ENCODE measurements around the gene LRIG1. TPM values are rescaled to one million over a fixed set of nuclear protein-coding genes. Genes with fewer than 3 reads are reported as not detected.

LRIG1 gene
- total RNA-seq, 1 experiment from 2014 or later = 17.2 TPM

DNA sequence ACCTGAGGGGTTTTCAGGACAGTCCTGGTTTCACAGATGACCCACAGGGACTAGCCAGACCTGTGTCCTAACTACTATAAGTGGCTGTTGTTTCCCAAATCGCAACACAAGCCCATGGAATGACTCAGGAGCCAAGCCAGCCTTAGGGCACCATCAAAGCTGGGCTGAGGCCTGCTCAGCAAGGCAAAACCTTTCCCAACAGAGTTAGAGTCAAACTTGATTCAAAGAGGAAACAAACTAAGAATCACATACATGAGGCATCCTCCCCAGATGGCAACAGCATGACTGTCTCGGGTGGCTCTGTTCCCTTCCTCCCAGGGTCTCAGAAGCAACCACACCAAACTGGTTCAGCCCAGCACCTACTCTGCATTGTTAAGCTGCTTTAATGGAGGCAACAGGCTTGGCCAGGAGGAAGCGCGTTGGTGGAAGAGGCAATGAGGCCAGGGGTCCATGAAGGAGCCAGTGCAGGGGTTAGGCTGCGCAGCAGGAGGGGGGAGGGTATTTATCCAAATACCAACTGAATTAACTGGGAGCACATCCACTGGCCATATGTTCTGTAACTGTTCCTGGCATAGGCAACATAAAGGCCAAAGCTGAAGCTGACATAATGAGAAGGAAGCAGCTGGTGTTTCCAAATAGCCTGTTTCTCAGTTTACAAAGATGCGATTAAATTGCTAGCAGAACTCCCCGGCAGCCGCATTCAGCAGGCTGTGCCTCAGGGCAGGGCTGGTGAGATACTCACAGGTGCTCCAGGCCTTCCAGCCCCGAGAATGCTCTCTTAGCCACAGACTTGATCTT, 102.4 kb downstream of the LRIG1 start:
- no peak overlapping the region for H3K27ac Mint-ChIP-seq (ENCODE audit: low read depth, unreplicated experiment)
- H3K4me3 Mint-ChIP-seq (ENCODE audit: unreplicated experiment) = no peak overlapping the region
- intact Hi-C loops (cut with micrococcal nuclease) = no loop called here
- POLR2A ChIA-PET = no interaction called here
- H3K4me1 Mint-ChIP-seq (ENCODE audit: insufficient read depth, unreplicated experiment) = peaks cover 6% of the 10 kb centered on the region
- peaks cover 34% of the 10 kb centered on the region for H3K36me3 Mint-ChIP-seq (ENCODE audit: insufficient read depth, unreplicated experiment)
- H3K9me3 Mint-ChIP-seq (ENCODE audit: unreplicated experiment) = no peaks in the 10 kb centered on the region
- TF ChIP-seq, protein P1, sequence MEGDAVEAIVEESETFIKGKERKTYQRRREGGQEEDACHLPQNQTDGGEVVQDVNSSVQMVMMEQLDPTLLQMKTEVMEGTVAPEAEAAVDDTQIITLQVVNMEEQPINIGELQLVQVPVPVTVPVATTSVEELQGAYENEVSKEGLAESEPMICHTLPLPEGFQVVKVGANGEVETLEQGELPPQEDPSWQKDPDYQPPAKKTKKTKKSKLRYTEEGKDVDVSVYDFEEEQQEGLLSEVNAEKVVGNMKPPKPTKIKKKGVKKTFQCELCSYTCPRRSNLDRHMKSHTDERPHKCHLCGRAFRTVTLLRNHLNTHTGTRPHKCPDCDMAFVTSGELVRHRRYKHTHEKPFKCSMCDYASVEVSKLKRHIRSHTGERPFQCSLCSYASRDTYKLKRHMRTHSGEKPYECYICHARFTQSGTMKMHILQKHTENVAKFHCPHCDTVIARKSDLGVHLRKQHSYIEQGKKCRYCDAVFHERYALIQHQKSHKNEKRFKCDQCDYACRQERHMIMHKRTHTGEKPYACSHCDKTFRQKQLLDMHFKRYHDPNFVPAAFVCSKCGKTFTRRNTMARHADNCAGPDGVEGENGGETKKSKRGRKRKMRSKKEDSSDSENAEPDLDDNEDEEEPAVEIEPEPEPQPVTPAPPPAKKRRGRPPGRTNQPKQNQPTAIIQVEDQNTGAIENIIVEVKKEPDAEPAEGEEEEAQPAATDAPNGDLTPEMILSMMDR (IDR thresholded peaks at IDR 0.05; ENCODE audit: unreplicated experiment) = no peak
- H3K27me3 Mint-ChIP-seq (ENCODE audit: insufficient read depth, unreplicated experiment) = no peaks in the 10 kb centered on the region
- DNase-seq (ENCODE audit: unreplicated experiment) = peak; percentile 25
- BruUV-seq (replicated peaks) = no TSS peak
- CTCF ChIA-PET = interaction anchor here (0.6 to 3.6 kb wide), 7 partner anchors 10 to 424 kb away, joined by 3 to 37 read pairs (median 4); partner anchors contain the start of gene LRIG1

DNA sequence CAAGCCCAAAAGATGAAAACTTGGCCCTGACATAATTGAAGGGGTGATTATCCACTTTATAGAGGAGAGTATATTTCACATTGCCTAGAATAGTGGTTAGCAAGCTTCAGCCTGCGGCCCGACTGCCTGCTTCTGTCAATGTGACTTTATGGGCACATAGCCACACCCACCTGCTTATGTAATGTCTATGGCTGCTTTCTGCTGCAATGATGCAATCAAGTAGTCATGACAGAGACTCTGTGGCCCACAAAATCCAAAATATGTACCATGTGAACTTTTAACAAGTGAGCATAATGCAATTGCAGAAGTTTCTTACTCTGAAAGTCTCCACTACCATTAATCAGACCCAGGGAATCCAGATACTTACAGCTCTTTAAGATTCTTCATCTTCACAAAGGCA, 103.1 kb downstream of the LRIG1 start:
- intact Hi-C loops (cut with micrococcal nuclease) = no loop called here
- H3K27me3 Mint-ChIP-seq (ENCODE audit: insufficient read depth, unreplicated experiment) = no peaks in the 10 kb centered on the region
- peaks cover 6% of the 10 kb centered on the region for H3K4me1 Mint-ChIP-seq (ENCODE audit: insufficient read depth, unreplicated experiment)
- H3K9me3 Mint-ChIP-seq (ENCODE audit: unreplicated experiment) = no peaks in the 10 kb centered on the region
- peaks cover 41% of the 10 kb centered on the region for H3K36me3 Mint-ChIP-seq (ENCODE audit: insufficient read depth, unreplicated experiment)
- no peak overlapping the region for H3K4me3 Mint-ChIP-seq (ENCODE audit: unreplicated experiment)
- peak; percentile 29 for DNase-seq (ENCODE audit: unreplicated experiment)
- BruUV-seq (replicated peaks) = no TSS peak
- no peak overlapping the region for H3K27ac Mint-ChIP-seq (ENCODE audit: low read depth, unreplicated experiment)
- TF ChIP-seq, protein P1 (IDR thresholded peaks at IDR 0.05; ENCODE audit: unreplicated experiment) = no peak
- POLR2A ChIA-PET = no interaction called here
- CTCF ChIA-PET = interaction anchor here (0.7 to 3.6 kb wide), 5 partner anchors 10 to 425 kb away, joined by 3 to 37 read pairs (median 5); no protein-coding TSS in a partner anchor

DNA sequence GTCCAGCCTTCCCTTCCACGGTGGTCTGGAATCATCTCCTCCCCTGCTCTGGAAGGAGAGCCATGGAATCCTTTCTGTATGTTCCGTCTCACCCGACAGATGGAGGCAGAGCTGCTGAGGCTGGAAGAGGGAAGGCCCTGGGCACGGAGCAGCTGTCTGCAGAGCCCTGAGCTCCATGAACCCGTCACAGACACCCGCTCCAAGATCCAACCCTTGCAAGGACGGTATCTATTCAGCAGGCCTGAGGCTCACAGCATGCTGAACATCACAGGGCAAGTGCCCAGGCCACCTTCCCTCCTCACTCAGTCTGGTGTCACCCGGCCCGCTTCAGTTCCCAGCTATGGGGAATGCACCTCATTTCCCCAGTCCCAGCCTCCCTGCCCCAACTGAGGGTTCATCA, 103.9 kb downstream of the LRIG1 start:
- Mint-ChIP-seq H3K36me3 (ENCODE audit: insufficient read depth, unreplicated experiment) (peaks cover 40% of the 10 kb centered on the region), H3K27ac (ENCODE audit: low read depth, unreplicated experiment) (no peak overlapping the region), H3K4me3 (ENCODE audit: unreplicated experiment) (no peak overlapping the region), H3K9me3 (ENCODE audit: unreplicated experiment) (no peaks in the 10 kb centered on the region), H3K4me1 (ENCODE audit: insufficient read depth, unreplicated experiment) (peaks cover 6% of the 10 kb centered on the region), H3K27me3 (ENCODE audit: insufficient read depth, unreplicated experiment) (no peaks in the 10 kb centered on the region)
- TF ChIP-seq, protein P1 (IDR thresholded peaks at IDR 0.05; ENCODE audit: unreplicated experiment) = no peak
- ChIA-PET CTCF (interaction anchor here (0.6 to 3.6 kb wide), 6 partner anchors 11 to 1116 kb away, joined by 3 to 37 read pairs (median 4); no protein-coding TSS in a partner anchor), POLR2A (interaction anchor here (1.2 kb wide), 1 partner anchor 11 kb away, joined by 3 read pairs; no protein-coding TSS in a partner anchor)
- no TSS peak for BruUV-seq (replicated peaks)
- no peak for DNase-seq (ENCODE audit: unreplicated experiment)
- intact Hi-C loops (cut with micrococcal nuclease) = no loop called here

- ChIA-PET POLR2A (interaction anchor here (1.2 kb wide), 1 partner anchor 11 kb away, joined by 3 read pairs; no protein-coding TSS in a partner anchor), CTCF (interaction anchor here (0.9 to 1.0 kb wide), 2 partner anchors 123 to 142 kb away, joined by 3 to 4 read pairs; no protein-coding TSS in a partner anchor)
- Mint-ChIP-seq H3K27ac (ENCODE audit: low read depth, unreplicated experiment) (no peak overlapping the region), H3K27me3 (ENCODE audit: insufficient read depth, unreplicated experiment) (no peaks in the 10 kb centered on the region), H3K36me3 (ENCODE audit: insufficient read depth, unreplicated experiment) (peaks cover 36% of the 10 kb centered on the region), H3K4me1 (ENCODE audit: insufficient read depth, unreplicated experiment) (peaks cover 6% of the 10 kb centered on the region), H3K9me3 (ENCODE audit: unreplicated experiment) (no peaks in the 10 kb centered on the region), H3K4me3 (ENCODE audit: unreplicated experiment) (no peak overlapping the region)
- no TSS peak for BruUV-seq (replicated peaks)
- no peak for DNase-seq (ENCODE audit: unreplicated experiment)
- TF ChIP-seq, protein P1 (IDR thresholded peaks at IDR 0.05; ENCODE audit: unreplicated experiment) = no peak
- intact Hi-C loops (cut with micrococcal nuclease) = no loop called here
Observed at GRCh38 chr3:66396161-66396760, 104.6 kb downstream of the LRIG1 start.

Measured in MCF 10A (cell line).